A549 (cell line): Measurements from ENCODE around the gene EFNA5. TPM values are rescaled to one million over a fixed set of nuclear protein-coding genes. Genes with fewer than 3 reads are reported as not detected.
A peak's percentile ranks its signal among the peaks of the same experiment; 100 is the strongest.

Experiments
- ATAC-seq, 2 experiments: fragments of 200-7000 bp in 1 of 2; fragments of >200 bp in 1 of 2; cut with Nextera tagmentation in 1 of 2; cut with Tn5 transposase in 1 of 2; 3 replicates each; pipeline versions ENCODE4 v1.8.0 to v1.9.1; 2018 to 2020; ENCODE audit warnings: mild to moderate bottlenecking in 1 of 2, moderate library complexity in 1 of 2
- CTCF ChIA-PET: fragments of 300-600 bp; sonication (Branson Sonifier 250); formaldehyde crosslinking; extraction: SDS; loops from one replicate; lab custom pipeline; 2021; ENCODE audit warnings: antibody characterized with exemption, inconsistent platforms; lab: Yijun Ruan, JAX
- POLR2A ChIA-PET: fragments of 350-600 bp; formaldehyde crosslinking; extraction: SDS; loops from one replicate; lab custom pipeline; 2021; ENCODE audit warnings: antibody characterized with exemption, inconsistent platforms; lab: Yijun Ruan, JAX
- DNase-seq, 2 experiments: peaks; one replicate each; pipeline versions ENCODE4 v3.0.0 to v3.0.0-alpha.2; 2011 to 2016; ENCODE audit warnings: low read depth in 1 of 2, low spot score in 1 of 2
- FAIRE-seq: peaks from 2 replicates; lab custom pipeline; 2011; peaks lifted over from hg19 to GRCh38; lab: Jason Lieb, UNC
- H3K27ac ChIP-seq, 2 experiments: fragments of >200 bp; sonication (Bioruptor Twin); formaldehyde crosslinking; 3 replicates each; pipeline ENCODE4 v1.5.1; 2016 to 2017
- H3K4me1 ChIP-seq: fragments of >200 bp; sonication (Bioruptor Twin); formaldehyde crosslinking; 3 replicates; pipeline ENCODE4 v1.6.1; 2016
- H3K4me2 ChIP-seq: fragments of >200 bp; sonication (Bioruptor Twin); formaldehyde crosslinking; 3 replicates; pipeline ENCODE4 v1.6.1; 2016
- H3K4me3 ChIP-seq: fragments of >200 bp; sonication (Bioruptor Twin); formaldehyde crosslinking; 3 replicates; pipeline ENCODE4 v1.5.1; 2016
- H3K9me3 ChIP-seq: fragments of >200 bp; sonication (Bioruptor Twin); formaldehyde crosslinking; 3 replicates; pipeline ENCODE4 v1.6.1; 2016
- ATOH8 ChIP-seq: fragments of 250-450 bp; sonication (Bioruptor Pico); IDR thresholded peaks from 2 replicates; pipeline ENCODE4 v1.5.0; 2020; ENCODE audit warnings: low read depth, mild to moderate bottlenecking, moderate library complexity
- BCL3 ChIP-seq: fragments of >200 bp; sonication (Bioruptor Twin); formaldehyde crosslinking; IDR thresholded peaks from 3 replicates; pipeline ENCODE4 v1.6.1; 2016
- BHLHE40 ChIP-seq: IDR thresholded peaks from 2 replicates; pipeline ENCODE4 v1.6.1; 2012; ENCODE audit warnings: low read depth, low read length, inconsistent platforms
- CHD2 ChIP-seq: fragments of 150-350 bp; IDR thresholded peaks from 2 replicates; pipeline ENCODE4 v1.6.1; 2014; ENCODE audit warnings: low read length; ENCODE audit not compliant: partially characterized antibody
- E2F6 ChIP-seq: IDR thresholded peaks from 2 replicates; pipeline ENCODE4 v1.6.1; 2012; ENCODE audit warnings: low read depth, borderline replicate concordance
- EHMT2 ChIP-seq: fragments of 200-600 bp; sonication (generic); IDR thresholded peaks from 2 replicates; pipeline ENCODE4 v1.6.1; 2016; ENCODE audit warnings: antibody characterized with exemption, low read depth, mild to moderate bottlenecking, moderate library complexity
- ELK1 ChIP-seq: fragments of 150-350 bp; IDR thresholded peaks from 2 replicates; pipeline ENCODE4 v1.6.1; 2014; ENCODE audit warnings: low read depth, mild to moderate bottlenecking, low read length
- EP300 ChIP-seq, 2 experiments: fragments of >200 bp; sonication (Bioruptor Twin); formaldehyde crosslinking; IDR thresholded peaks; 2 replicates in 1 of 2; 3 replicates in 1 of 2; pipeline ENCODE4 v1.6.1; 2016 to 2017
- FOSL2 ChIP-seq, 2 experiments: fragments of 450-650 bp in 1 of 2; fragments of >200 bp in 1 of 2; sonication (Bioruptor Twin) in 1 of 2; formaldehyde crosslinking; IDR thresholded peaks; 2 replicates each; pipeline versions ENCODE4 v1.5.0 to v1.6.1; 2016 to 2020; ENCODE audit warnings: mild to moderate bottlenecking in 1 of 2, moderate library complexity in 1 of 2
- HMGXB4 ChIP-seq: fragments of 250-450 bp; sonication (Bioruptor Pico); IDR thresholded peaks from 2 replicates; pipeline ENCODE4 v1.5.0; 2021; ENCODE audit warnings: mild to moderate bottlenecking, moderate library complexity, borderline replicate concordance
- JUNB ChIP-seq: fragments of >200 bp; sonication (Bioruptor Twin); formaldehyde crosslinking; IDR thresholded peaks from 2 replicates; pipeline ENCODE4 v1.6.1; 2016
- MAZ ChIP-seq: fragments of 150-350 bp; IDR thresholded peaks from 2 replicates; pipeline ENCODE4 v1.6.1; 2014; ENCODE audit warnings: antibody characterized with exemption, low read depth, low read length, borderline replicate concordance
- MYC ChIP-seq: IDR thresholded peaks from 2 replicates; pipeline ENCODE4 v1.6.1; 2012; ENCODE audit warnings: mild to moderate bottlenecking, inconsistent platforms, low read length, improper control_type of control experiment, borderline replicate concordance
- NPAS2 ChIP-seq: fragments of 250-450 bp; sonication (Bioruptor Pico); IDR thresholded peaks from 2 replicates; pipeline ENCODE4 v1.8.0; 2022; ENCODE audit warnings: mild to moderate bottlenecking, moderate library complexity, borderline replicate concordance
- RCOR1 ChIP-seq: fragments of 150-350 bp; IDR thresholded peaks from 2 replicates; pipeline ENCODE4 v1.6.1; 2014; ENCODE audit warnings: antibody characterized with exemption, low read length, low read depth
- RFX5 ChIP-seq: fragments of 450-650 bp; IDR thresholded peaks from 2 replicates; pipeline ENCODE4 v1.7.1; 2014; ENCODE audit warnings: antibody characterized with exemption, mild to moderate bottlenecking, moderate library complexity
- RNF2 ChIP-seq: fragments of 200-600 bp; sonication (generic); IDR thresholded peaks from 2 replicates; pipeline ENCODE4 v1.6.1; 2016; ENCODE audit warnings: low read depth, mild to moderate bottlenecking, antibody characterized with exemption, moderate library complexity, borderline replicate concordance
- USF2 ChIP-seq: fragments of 450-650 bp; IDR thresholded peaks from 2 replicates; pipeline ENCODE4 v1.6.1; 2014; ENCODE audit warnings: antibody characterized with exemption
- ZC3H11A ChIP-seq: fragments of 450-650 bp; IDR thresholded peaks from 2 replicates; pipeline ENCODE4 v1.6.1; 2014; ENCODE audit warnings: antibody characterized with exemption, mild to moderate bottlenecking
- ZNF302 ChIP-seq: fragments of 250-450 bp; sonication (Bioruptor Pico); IDR thresholded peaks from 2 replicates; pipeline ENCODE4 v1.9.0; 2021; ENCODE audit warnings: inconsistent platforms, mild to moderate bottlenecking, moderate library complexity
- ZSCAN20 ChIP-seq: fragments of 250-450 bp; sonication (Bioruptor Pico); IDR thresholded peaks from 2 replicates; pipeline ENCODE4 v1.8.0; 2022; ENCODE audit warnings: mild to moderate bottlenecking, moderate library complexity
- WGBS: methylation state at CpG from one replicate; pipeline ENCODE4 v1.1.6; 2017; ENCODE audit errors: missing lambda C conversion rate; 5-methylcytosine and 5-hydroxymethylcytosine counted together
- polyA plus RNA-seq, 4 experiments: library from polyadenylated mRNA; depleted of rRNA in 3 of 4; stranded (reverse); fragments of >200 nt; fragmentation: RNase III in 1 of 4; extraction: RNeasy Plus Mini Kit Qiagen cat#74134 plus additional on column Dnase treatment in 1 of 4; gene quantifications; 2 replicates in 3 of 4; 3 replicates in 1 of 4; pipeline ENCODE4 v1.2.3, GENCODE V29; 2011 to 2017

The EFNA5 gene
- polyA plus RNA-seq, 2 of the 4 experiments (the other 2 are of a cell fraction), result 8.5 to 20.7 TPM

GRCh38 chr5:107544967-107545366, 125.8 kb downstream of the EFNA5 start:
- peaks cover 70% of the 10 kb centered on the region for H3K4me1 ChIP-seq
- 88% methylated on average over 6 of the region's 6 CpGs for whole genome bisulfite sequencing
- no peak for FAIRE-seq
- no peak for DNase-seq
- no peak overlapping the region for H3K4me3 ChIP-seq
- ATAC-seq, result no peak
- ChIA-PET CTCF (interaction anchor here (0.6 to 3.1 kb wide), 5 partner anchors 12 to 156 kb away, joined by 3 to 9 read pairs (median 3); no protein-coding TSS in a partner anchor), POLR2A (no interaction called here)
- H3K4me2 ChIP-seq, result peak overlapping the region; percentile 71; the same call in 1 of the 3 replicates
- peak overlapping the region; percentile 85 to 90; a peak in 4 of 6 replicates for H3K27ac ChIP-seq
- no peaks in the 10 kb centered on the region for H3K9me3 ChIP-seq
- no peak for TF ChIP-seq RFX5
- no peak for TF ChIP-seq BCL3
- no peak for TF ChIP-seq E2F6
- TF ChIP-seq JUNB, result no peak
- no peak for TF ChIP-seq NPAS2 (CRISPR knock-in tag)
- TF ChIP-seq CHD2, result no peak
- TF ChIP-seq EP300 (IDR thresholded peaks at IDR 0.05), result no peak
- TF ChIP-seq ATOH8 (CRISPR knock-in tag), result no peak
- no peak for TF ChIP-seq USF2
- no peak for TF ChIP-seq FOSL2 (IDR thresholded peaks at IDR 0.05)
- TF ChIP-seq FOSL2 (CRISPR knock-in tag; IDR thresholded peaks at IDR 0.05), result no peak
- TF ChIP-seq ZNF302 (CRISPR knock-in tag), result no peak
- no peak for TF ChIP-seq EHMT2
- TF ChIP-seq ELK1, result no peak
- no peak for TF ChIP-seq BHLHE40
- no peak for TF ChIP-seq MAZ

GRCh38 chr5:107544476-107544875, 126.3 kb downstream of the EFNA5 start:
- no peak for DNase-seq
- ChIA-PET CTCF (interaction anchor here (0.9 to 3.1 kb wide), 4 partner anchors 12 to 155 kb away, joined by 3 to 9 read pairs (median 5); no protein-coding TSS in a partner anchor), POLR2A (no interaction called here)
- no peak for FAIRE-seq
- Histone ChIP-seq H3K9me3 (no peaks in the 10 kb centered on the region), H3K4me2 (peak overlapping the region; percentile 71; the same call in 2 of the 3 replicates), H3K27ac (peak overlapping the region; percentile 85 to 90), H3K4me1 (peaks cover 75% of the 10 kb centered on the region), H3K4me3 (no peak overlapping the region)
- TF ChIP-seq EP300 (IDR thresholded peaks at IDR 0.05) (no peak), RNF2 (no peak), HMGXB4 (CRISPR knock-in tag) (no peak), RCOR1 (no peak), ZSCAN20 (CRISPR knock-in tag) (no peak), ZC3H11A (no peak), JUNB (no peak), MYC (no peak)
- no peak for ATAC-seq
- WGBS, result 94% methylated on average over 3 of the region's 3 CpGs
